Gastrocnemius medialis (tissue), 4 donors: ENCODE data around the gene DIP2C. TPM values are rescaled to one million over a fixed set of nuclear protein-coding genes. Genes with fewer than 3 reads are reported as not detected.

ENCODE experiments used
- ATAC-seq, 2 donors: fragments of 150-250 bp; one replicate each; pipeline ENCODE4 v1.9.1; 2016
- DNase-seq, 2 donors: peaks; one replicate each; pipeline ENCODE4 v3.0.0-alpha.2; 2019
- H3K27ac ChIP-seq, 4 donors: fragments of 200-600 bp; sonication (generic); 1 replicate in 1 of 4; 2 replicates in 3 of 4; pipeline ENCODE4 v1.5.1; 2016 to 2018; ENCODE audit warnings: mild to moderate bottlenecking in 2 of 4, moderate library complexity in 1 of 4
- H3K27me3 ChIP-seq, 3 donors: fragments of 200-600 bp; sonication (generic) in 2 of 3; 1 replicate in 1 of 3; 2 replicates in 2 of 3; pipeline versions ENCODE4 v1.5.1 to v1.6.0; 2016 to 2019; ENCODE audit warnings: mild to moderate bottlenecking in 1 of 3, moderate library complexity in 1 of 3
- H3K36me3 ChIP-seq, 2 donors: fragments of 200-600 bp; sonication (generic) in 1 of 2; one replicate each; pipeline ENCODE4 v1.5.1; 2017 to 2018
- H3K4me1 ChIP-seq, 2 donors: fragments of 200-600 bp; sonication (generic) in 1 of 2; one replicate each; pipeline ENCODE4 v1.5.1; 2016 to 2017; ENCODE audit warnings: mild to moderate bottlenecking in 2 of 2
- H3K4me3 ChIP-seq, 4 donors: fragments of 200-600 bp; sonication (generic) in 3 of 4; 1 replicate in 1 of 4; 2 replicates in 3 of 4; pipeline ENCODE4 v1.5.1; 2016 to 2019; ENCODE audit warnings: mild to moderate bottlenecking in 2 of 4
- H3K9me3 ChIP-seq, 3 donors: fragments of 200-600 bp; sonication (generic) in 2 of 3; 1 replicate in 1 of 3; 2 replicates in 2 of 3; pipeline ENCODE4 v1.5.1; 2016 to 2019
- POLR2A ChIP-seq, 2 donors: fragments of 450-650 bp; IDR thresholded peaks; one replicate each; pipeline ENCODE4 v1.6.1; 2017; ENCODE audit warnings: antibody characterized with exemption in 2 of 2, mild to moderate bottlenecking in 2 of 2, moderate library complexity in 2 of 2
- in situ Hi-C, 4 donors: fragments of 200-750 bp; cut with MboI; loops; one replicate each; pipeline versions ENCODE4 v1.15.0 to v1.8.0; 2017; ENCODE audit warnings: low sequenced_read_pairs in 4 of 4
- intact Hi-C: fragments of 100-400 bp; cut with DNase I; formaldehyde crosslinking; loops from one replicate; pipeline ENCODE4 v1.15.1; 2023; ENCODE audit warnings: low total_unique reads
- total RNA-seq, 4 donors: library from RNA; depleted of rRNA; stranded (reverse); fragments of >200 nt; gene quantifications; one replicate each; pipeline versions ENCODE4 v1.1.0 to v1.2.3, GENCODE V29; 2016
- TF ChIP-seq, protein P1 (sequence below), 5 experiments: fragments of 450-650 bp in 3 of 5; fragments of 200-600 bp in 2 of 5; sonication (generic) in 2 of 5; IDR thresholded peaks in 4 of 5; conservative IDR thresholded peaks in 1 of 5; 1 replicate in 4 of 5; 2 replicates in 1 of 5; pipeline ENCODE4 v1.5.1; 2016 to 2019; ENCODE audit warnings: antibody characterized with exemption in 5 of 5, mild to moderate bottlenecking in 3 of 5, moderate library complexity in 3 of 5

DIP2C gene
- total RNA-seq, 4 donors from 2014 or later, result 19.1 to 60.0 (median 30.2) TPM

DNA sequence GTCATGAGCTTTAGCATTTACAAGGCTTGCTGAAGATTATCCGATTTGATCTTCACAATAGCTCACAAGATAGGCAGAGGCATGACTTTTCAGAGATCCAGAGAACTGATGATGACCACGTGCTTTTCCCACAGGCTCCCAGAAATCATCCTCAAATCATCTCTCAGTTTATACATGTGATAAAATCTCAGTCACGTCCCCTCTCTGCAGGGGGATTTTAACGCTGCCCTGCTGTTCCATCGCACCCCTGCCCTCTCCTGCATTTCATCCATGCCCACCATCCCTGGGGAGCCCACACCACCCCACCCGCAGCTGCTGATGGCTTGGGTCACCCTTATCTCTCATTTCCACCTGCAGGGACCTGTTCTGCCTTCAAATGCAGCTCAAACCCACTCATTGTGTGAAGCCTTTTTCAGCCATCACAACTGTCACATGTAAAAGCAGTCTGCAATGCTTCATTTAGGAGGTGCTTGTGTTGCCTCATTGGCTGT is 141.8 kb downstream of the DIP2C start:
- H3K9me3 ChIP-seq, result no peaks in the 10 kb centered on the region
- peaks cover 8 to 9% of the 10 kb centered on the region in 2 donors for H3K4me1 ChIP-seq
- intact Hi-C loops (no loop called here), in situ Hi-C loops (no loop called here)
- H3K27ac ChIP-seq, result no peak overlapping the region
- H3K36me3 ChIP-seq, result no peaks in the 10 kb centered on the region
- no peaks in the 10 kb centered on the region for H3K27me3 ChIP-seq
- ATAC-seq, result no peak
- no peak for DNase-seq
- H3K4me3 ChIP-seq, result no peak overlapping the region
- no peak for TF ChIP-seq POLR2A (IDR thresholded peaks at IDR 0.05)
- TF ChIP-seq, protein P1, sequence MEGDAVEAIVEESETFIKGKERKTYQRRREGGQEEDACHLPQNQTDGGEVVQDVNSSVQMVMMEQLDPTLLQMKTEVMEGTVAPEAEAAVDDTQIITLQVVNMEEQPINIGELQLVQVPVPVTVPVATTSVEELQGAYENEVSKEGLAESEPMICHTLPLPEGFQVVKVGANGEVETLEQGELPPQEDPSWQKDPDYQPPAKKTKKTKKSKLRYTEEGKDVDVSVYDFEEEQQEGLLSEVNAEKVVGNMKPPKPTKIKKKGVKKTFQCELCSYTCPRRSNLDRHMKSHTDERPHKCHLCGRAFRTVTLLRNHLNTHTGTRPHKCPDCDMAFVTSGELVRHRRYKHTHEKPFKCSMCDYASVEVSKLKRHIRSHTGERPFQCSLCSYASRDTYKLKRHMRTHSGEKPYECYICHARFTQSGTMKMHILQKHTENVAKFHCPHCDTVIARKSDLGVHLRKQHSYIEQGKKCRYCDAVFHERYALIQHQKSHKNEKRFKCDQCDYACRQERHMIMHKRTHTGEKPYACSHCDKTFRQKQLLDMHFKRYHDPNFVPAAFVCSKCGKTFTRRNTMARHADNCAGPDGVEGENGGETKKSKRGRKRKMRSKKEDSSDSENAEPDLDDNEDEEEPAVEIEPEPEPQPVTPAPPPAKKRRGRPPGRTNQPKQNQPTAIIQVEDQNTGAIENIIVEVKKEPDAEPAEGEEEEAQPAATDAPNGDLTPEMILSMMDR (IDR thresholded peaks at IDR 0.05 in 4 of 5, conservative IDR thresholded peaks at IDR 0.05 in 1 of 5), result no peak

DNA sequence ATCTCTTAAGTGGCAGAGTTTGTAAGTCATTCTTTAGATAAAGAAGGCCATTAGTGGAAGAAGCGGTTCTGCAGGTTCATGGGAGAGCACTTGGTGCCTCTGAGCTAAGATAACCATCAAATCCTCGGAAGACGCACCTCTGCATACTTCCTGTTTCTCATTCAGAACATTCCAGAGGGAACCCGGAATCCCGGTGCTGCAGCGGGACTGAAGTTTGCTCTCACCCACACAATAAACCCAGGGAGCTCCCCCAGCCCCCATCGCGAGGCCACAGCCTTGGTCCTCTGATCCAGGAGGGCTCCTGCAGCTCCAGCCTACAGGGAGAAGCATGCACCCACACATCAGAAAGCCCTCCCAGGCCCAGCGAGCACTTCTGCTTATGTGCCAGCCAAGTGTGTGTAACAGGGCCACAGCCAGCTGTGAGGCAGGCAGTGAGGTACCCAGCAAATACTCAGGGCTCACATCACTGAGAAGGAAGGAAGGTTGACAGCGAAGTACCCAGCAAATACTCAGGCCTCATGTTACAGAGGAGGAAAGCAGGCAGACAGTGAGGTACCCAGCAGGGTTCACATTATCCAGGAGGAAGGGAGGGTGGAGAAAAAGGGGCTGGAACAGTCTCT is 142.4 kb downstream of the DIP2C start:
- ATAC-seq, result no peak

DNA sequence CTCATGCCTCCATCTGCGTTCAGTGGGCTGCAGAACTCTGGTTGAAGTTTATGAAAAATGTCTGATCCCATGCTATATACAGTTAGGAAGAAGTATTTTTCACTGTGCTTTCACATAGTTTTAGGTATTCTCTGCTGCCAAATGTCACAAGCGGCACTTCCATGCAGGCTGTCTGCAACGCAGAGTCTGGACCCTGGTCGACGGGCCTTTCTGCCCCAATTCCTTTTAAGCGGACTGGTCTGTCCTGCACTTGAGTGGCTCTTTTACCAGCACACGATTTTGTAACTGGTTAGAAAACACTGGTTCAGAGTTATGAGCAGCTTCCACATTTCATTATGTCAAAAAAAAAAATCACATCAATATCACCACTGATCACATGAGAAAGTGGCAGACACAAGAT is 143.0 kb downstream of the DIP2C start:
- H3K9me3 ChIP-seq, result no peaks in the 10 kb centered on the region
- no peak for ATAC-seq
- H3K4me1 ChIP-seq, result no peaks in the 10 kb centered on the region
- H3K27ac ChIP-seq, result no peak overlapping the region
- no peak overlapping the region for H3K4me3 ChIP-seq
- no peak for TF ChIP-seq POLR2A (IDR thresholded peaks at IDR 0.05)
- TF ChIP-seq, protein P1 (IDR thresholded peaks at IDR 0.05 in 4 of 5, conservative IDR thresholded peaks at IDR 0.05 in 1 of 5), result no peak
- H3K36me3 ChIP-seq, result no peaks in the 10 kb centered on the region
- in situ Hi-C loops, result no loop called here
- intact Hi-C loops, result no loop called here
- no peak for DNase-seq
- no peaks in the 10 kb centered on the region for H3K27me3 ChIP-seq

More for the DNA sequence above, 142.4 kb downstream of the DIP2C start:
- DNase-seq, result no peak
- TF ChIP-seq POLR2A (IDR thresholded peaks at IDR 0.05), result no peak
- TF ChIP-seq, protein P1 (IDR thresholded peaks at IDR 0.05 in 4 of 5, conservative IDR thresholded peaks at IDR 0.05 in 1 of 5), result no peak
- intact Hi-C loops, result no loop called here
- H3K36me3 ChIP-seq, result no peaks in the 10 kb centered on the region
- H3K9me3 ChIP-seq, result no peaks in the 10 kb centered on the region
- no peak overlapping the region for H3K27ac ChIP-seq
- H3K27me3 ChIP-seq, result no peaks in the 10 kb centered on the region
- peaks cover 5 to 6% of the 10 kb centered on the region in 2 donors for H3K4me1 ChIP-seq
- no peak overlapping the region for H3K4me3 ChIP-seq
- in situ Hi-C loops, result no loop called here

DNA sequence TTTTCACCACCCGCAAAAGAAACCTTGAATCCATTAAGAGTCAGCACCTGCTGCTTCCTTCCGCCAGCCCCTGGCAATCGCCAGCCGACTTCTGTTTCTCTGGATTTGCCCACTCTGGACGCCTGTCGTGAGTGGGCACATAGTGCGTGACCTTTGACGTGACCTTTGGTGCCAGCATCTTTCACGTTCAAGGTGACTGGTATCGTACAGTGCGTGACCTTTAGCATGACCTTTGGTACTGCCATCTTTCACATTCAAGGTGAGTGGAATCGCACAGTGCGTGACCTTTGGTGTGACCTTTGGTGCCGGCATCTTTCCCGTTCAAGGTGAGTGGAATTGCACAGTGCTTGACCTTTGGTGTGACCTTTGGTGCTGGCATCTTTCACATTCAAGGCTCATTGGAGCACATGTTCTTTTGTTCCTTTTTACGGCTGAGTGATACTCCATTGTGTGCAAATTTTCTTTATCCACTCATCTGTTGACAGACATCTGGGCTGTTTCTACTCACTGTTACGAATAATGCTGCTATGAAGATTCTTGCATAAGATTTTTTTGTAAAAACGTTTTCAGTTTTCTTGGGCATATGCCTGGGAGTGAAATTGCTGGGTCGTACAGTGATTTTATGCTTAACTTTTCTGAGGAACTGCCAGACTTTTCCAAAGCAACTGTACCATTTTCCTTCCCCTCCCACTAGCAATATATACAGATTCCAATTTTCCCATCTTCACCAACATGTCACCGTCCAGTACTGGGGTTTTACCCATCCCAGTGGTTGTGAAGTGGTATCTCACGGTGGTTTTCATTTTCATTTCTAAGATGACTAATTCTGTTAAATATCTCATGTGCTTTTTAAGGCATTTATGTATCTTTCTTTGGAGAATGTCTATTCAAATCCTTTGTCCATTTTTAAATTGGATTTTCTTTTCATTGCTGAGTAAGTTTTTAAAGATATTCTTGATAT is 145.3 kb downstream of the DIP2C start:
- no peaks in the 10 kb centered on the region for H3K4me1 ChIP-seq
- TF ChIP-seq POLR2A (IDR thresholded peaks at IDR 0.05), result no peak
- TF ChIP-seq, protein P1 (IDR thresholded peaks at IDR 0.05 in 4 of 5, conservative IDR thresholded peaks at IDR 0.05 in 1 of 5), result no peak
- no peak for ATAC-seq

More for the DNA sequence above, 145.3 kb downstream of the DIP2C start:
- in situ Hi-C loops, result no loop called here
- Histone ChIP-seq H3K36me3 (no peaks in the 10 kb centered on the region), H3K27ac (no peak overlapping the region), H3K9me3 (no peaks in the 10 kb centered on the region), H3K4me3 (no peak overlapping the region), H3K27me3 (no peaks in the 10 kb centered on the region)
- intact Hi-C loops, result no loop called here
- DNase-seq, result no peak
